H1 (cell line): ENCODE measurements around the gene LTBP1. TPM values are rescaled to one million over a fixed set of nuclear protein-coding genes. Genes with fewer than 3 reads are reported as not detected.

Experiments used
- GTF2F1 ChIP-seq: IDR thresholded peaks from 2 replicates; pipeline ENCODE4 v1.6.1; 2012; ENCODE audit warnings: low read depth, low read length, improper control_type of control experiment, borderline replicate concordance
- JUN ChIP-seq: IDR thresholded peaks from 2 replicates; pipeline ENCODE4 v1.6.1; 2011; ENCODE audit warnings: low read depth, mild to moderate bottlenecking, improper control_type of control experiment, low read length
- NANOG ChIP-seq: IDR thresholded peaks from 2 replicates; pipeline ENCODE4 v1.6.1; 2011; ENCODE audit warnings: low read length, low read depth, mild to moderate bottlenecking, inconsistent platforms; ENCODE audit not compliant: insufficient read depth, poor library complexity, severe bottlenecking
- polyA plus RNA-seq, 7 experiments: library from polyadenylated mRNA; depleted of rRNA in 3 of 7; stranded (reverse) in 5 of 7; unstranded in 2 of 7; fragments of >200 nt in 5 of 7; fragments of 200-250 nt in 2 of 7; gene quantifications; 1 replicate in 5 of 7; 2 replicates in 1 of 7; 4 replicates in 1 of 7; pipeline versions ENCODE4 v1.2.1 to v1.2.3, GENCODE V29; 2011 to 2013; ENCODE audit warnings: missing spikeins in 2 of 7, mixed read lengths in 2 of 7
- total RNA-seq: library from RNA; stranded (reverse); fragmentation: NEBNext Ultra II Directional; extraction: Animal tissue kit (Norgen Biotek cat#: 25700); gene quantifications from 2 replicates; pipeline ENCODE4 v1.2.1, GENCODE V29; 2021

LTBP1 gene
- total and polyA plus RNA-seq, 2 of the 8 experiments (the other 6 are each of a cell fraction or from before 2014, with no cell fraction given), result 15.4 to 24.7 TPM

DNA sequence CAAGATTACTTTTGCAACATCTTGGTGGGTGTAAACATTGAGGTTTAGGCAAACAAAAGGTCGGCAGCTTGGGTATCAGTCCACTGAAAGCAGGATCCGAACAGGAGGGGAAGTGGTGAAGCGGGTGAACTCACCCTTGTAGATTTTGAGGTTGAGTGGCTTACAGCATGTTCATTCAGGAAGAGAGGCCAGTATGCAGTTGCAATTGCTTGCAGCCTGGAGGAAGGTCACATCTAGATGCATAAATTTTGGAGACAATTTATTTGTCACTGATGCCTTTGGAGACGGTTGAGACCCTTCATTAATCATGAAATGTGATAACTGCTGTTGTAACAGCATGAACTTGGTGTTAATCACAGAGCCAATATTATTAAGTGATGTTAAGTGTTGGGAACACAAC lies 131.1 kb downstream of the LTBP1 start (continued):
- TF ChIP-seq GTF2F1, result no peak
- TF ChIP-seq JUN, result no peak
- TF ChIP-seq NANOG, result no peak
